Measurements from ENCODE around the gene IL12RB1.

- no peak for TF ChIP-seq RFX5 (IDR thresholded peaks at IDR 0.05)
- TF ChIP-seq, protein P1, sequence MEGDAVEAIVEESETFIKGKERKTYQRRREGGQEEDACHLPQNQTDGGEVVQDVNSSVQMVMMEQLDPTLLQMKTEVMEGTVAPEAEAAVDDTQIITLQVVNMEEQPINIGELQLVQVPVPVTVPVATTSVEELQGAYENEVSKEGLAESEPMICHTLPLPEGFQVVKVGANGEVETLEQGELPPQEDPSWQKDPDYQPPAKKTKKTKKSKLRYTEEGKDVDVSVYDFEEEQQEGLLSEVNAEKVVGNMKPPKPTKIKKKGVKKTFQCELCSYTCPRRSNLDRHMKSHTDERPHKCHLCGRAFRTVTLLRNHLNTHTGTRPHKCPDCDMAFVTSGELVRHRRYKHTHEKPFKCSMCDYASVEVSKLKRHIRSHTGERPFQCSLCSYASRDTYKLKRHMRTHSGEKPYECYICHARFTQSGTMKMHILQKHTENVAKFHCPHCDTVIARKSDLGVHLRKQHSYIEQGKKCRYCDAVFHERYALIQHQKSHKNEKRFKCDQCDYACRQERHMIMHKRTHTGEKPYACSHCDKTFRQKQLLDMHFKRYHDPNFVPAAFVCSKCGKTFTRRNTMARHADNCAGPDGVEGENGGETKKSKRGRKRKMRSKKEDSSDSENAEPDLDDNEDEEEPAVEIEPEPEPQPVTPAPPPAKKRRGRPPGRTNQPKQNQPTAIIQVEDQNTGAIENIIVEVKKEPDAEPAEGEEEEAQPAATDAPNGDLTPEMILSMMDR (IDR thresholded peaks at IDR 0.05): no peak
- no peak for TF ChIP-seq CEBPB (IDR thresholded peaks at IDR 0.05)
- TF ChIP-seq SMC3 (IDR thresholded peaks at IDR 0.05): no peak
- TF ChIP-seq REST (IDR thresholded peaks at IDR 0.05): no peak
- no peak for TF ChIP-seq KDM1A (IDR thresholded peaks at IDR 0.05; ENCODE audit: low read depth)
- no peak for TF ChIP-seq EP300 (IDR thresholded peaks at IDR 0.05)
- no peak for TF ChIP-seq RNF2 (IDR thresholded peaks at IDR 0.05; ENCODE audit: borderline replicate concordance, low read depth)
- TF ChIP-seq, protein P2, sequence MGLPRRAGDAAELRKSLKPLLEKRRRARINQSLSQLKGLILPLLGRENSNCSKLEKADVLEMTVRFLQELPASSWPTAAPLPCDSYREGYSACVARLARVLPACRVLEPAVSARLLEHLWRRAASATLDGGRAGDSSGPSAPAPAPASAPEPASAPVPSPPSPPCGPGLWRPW (IDR thresholded peaks at IDR 0.05): no peak
- no peak for TF ChIP-seq KDM5A (IDR thresholded peaks at IDR 0.05)
- no peak for TF ChIP-seq MYC (IDR thresholded peaks at IDR 0.05; ENCODE audit: borderline replicate concordance, low read length)
- TF ChIP-seq EHF (CRISPR knock-in tag; IDR thresholded peaks at IDR 0.05): no peak
Measured at GRCh38 chr19:18091217-18091608, 4.5 kb upstream of the IL12RB1 start.

Measured in A549 (cell line).